Measurements from ENCODE around the gene CPNE1.

CPNE1 gene

GRCh38 chr20:35618263-35619131 is 46.2 kb downstream of the CPNE1 start:
- DNase-seq = peak; percentile 26

- DNase-seq = peak; percentile 39
Measured at GRCh38 chr20:35617397-35618262, 47.1 kb downstream of the CPNE1 start.

DNA sequence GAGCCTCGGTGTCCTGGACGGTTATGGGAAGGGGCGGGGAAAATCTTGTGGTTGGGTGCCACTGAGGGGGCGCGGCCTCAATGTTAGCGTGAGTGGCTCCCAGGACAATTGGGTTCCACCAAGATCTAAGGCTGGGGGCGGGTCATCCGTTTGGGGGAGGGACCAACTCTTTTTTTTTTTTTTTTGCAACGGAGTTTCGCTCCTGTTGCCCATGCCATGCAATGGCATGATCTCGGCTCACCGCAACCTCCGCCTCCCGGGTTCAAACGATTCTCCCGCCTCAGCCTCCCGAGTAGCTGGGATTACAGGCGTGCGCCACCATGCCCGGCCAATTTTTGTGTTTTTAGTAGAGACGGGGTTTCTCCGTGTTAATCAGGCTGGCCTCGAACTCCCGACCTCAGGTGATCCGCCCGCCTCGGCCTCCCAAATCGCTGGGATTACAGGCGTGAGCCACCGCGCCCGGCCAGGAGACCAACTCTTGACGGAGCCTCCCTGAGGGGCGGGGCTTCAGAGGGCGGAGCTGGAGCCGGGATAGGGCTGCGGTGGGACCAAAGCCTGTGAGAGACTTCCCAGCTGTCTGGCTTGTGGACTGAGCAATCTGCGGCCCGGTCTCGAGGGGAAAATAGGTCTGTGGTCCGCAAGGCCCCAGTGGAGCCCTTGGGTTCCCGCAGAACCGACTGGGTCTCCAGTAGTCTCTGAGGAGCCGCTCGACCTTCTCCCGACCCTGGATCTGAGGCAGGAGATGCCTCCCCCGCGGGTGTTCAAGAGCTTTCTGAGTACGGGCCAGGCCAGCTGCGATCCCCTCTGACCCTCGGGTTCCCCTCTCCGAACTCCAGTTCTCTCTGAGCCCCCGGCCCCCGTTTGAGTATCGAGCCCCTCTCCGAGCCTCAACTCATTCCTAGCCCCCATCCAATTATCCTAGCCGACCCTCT is 48.0 kb downstream of the CPNE1 start:
- peak; percentile 53 for DNase-seq

DNA sequence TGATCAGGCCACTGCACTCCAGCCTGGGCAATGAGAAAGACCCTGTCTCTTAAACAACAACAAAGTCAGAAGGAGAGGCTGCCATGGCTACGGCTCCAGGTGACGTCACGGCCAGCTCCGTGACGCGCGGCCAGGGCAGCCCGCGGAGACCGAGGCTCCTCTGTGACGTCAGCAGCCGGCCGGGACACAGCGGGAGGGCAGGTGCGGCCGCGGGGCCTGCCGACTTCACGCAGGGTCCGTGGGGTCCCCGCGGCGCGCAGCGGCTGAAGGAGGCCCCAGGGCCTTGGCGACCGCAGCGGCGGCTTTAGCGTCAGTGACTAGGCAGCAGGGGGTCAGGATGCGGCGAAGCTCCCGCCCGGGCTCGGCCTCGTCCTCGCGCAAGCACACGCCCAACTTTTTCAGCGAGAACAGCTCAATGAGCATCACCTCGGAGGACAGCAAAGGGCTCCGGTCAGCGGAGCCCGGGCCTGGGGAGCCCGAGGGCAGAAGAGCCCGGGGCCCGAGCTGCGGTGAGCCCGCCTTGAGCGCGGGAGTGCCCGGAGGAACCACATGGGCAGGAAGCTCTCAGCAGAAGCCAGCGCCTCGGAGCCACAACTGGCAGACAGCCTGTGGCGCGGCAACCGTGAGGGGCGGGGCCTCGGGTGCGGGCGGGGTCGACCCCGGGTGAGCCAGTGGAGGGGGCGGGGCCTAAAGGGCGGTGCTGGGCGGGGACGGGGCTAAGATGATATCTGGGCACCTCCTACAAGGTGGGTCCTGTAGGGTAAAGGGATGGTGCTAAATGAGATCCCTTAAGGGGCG is 48.8 kb downstream of the CPNE1 start, which contains the start of gene SPAG4:
TSS of gene SPAG4 (plus strand) at position 163 of the 798 bp plus-strand sequence. CDS start at position 338, 175 bp downstream.
- peak; percentile 100 for DNase-seq

DNA sequence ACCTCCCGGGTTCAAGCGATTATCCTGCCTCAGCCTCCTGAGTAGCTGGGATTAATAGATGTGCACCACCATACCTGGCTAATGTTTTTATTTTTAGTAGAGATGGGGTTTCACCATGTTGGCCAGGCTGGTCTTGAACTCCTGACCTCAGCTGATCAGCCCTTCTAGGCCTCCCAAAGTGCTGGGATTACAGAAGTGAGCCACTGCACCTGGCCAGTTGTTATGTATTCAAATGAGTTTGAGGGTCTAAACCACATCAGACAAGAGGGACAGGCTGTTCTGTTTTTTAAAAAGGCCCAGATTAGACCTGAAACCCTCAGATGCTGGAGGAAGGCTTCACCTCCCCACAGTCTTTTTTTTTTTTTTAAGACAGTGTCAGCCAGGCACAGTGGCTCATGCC is 53.2 kb downstream of the CPNE1 start:
- no peak for DNase-seq

- DNase-seq = no peak
Measured at GRCh38 chr20:35610833-35611427, 53.8 kb downstream of the CPNE1 start.

GRCh38 chr20:35607003-35607735 is 57.5 kb downstream of the CPNE1 start:
- no peak for DNase-seq

- no peak for DNase-seq
Measured at GRCh38 chr20:35606127-35606526, 58.6 kb downstream of the CPNE1 start.

GRCh38 chr20:35604449-35604747 is 60.3 kb downstream of the CPNE1 start:
- no peak for DNase-seq

DNA sequence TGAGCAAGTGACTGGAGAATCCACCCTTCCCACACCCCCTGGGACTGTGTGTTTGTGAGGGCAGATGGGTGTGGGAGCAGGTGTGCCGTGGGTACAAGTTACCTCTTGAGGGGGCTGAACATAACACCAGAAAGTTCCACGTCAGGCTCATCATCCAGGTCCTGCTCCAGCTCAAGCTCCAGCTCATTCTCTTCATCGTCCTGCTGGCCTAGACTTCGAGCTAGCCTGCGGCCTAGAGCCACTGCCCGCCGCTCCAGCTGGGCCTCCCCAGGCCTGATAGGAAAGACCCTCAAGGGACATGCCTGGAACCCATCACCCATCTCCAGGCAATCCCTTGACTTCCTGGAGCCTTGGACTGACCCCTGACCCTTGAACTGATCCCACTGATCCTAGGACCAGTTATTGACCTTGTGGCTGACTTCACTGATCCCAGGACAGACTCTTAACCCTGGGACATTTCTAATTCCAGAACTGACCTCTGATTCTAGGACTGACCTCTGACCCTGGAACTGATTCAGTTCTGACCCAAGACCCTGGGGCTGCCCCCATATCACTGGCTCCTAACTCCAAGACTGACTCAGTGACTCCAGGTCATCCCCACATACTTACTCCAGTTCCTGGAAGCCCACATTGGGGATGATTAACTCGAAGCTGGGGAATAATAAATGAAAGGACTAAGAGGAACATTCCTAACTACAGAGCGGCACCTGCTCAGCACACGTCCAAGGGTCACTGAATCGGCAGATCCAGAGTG is 60.8 kb downstream of the CPNE1 start:
- DNase-seq = no peak

GRCh38 chr20:35602851-35603495 is 61.7 kb downstream of the CPNE1 start:
- DNase-seq = no peak

- DNase-seq = no peak
Measured at GRCh38 chr20:35601990-35602389, 62.7 kb downstream of the CPNE1 start.

GRCh38 chr20:35600993-35601973 is 63.4 kb downstream of the CPNE1 start:
- DNase-seq = peak; percentile 81

GRCh38 chr20:35600176-35600992 is 64.3 kb downstream of the CPNE1 start:
- no peak for DNase-seq

- no peak for DNase-seq
Measured at GRCh38 chr20:35599776-35600120, 65.0 kb downstream of the CPNE1 start.

DNA sequence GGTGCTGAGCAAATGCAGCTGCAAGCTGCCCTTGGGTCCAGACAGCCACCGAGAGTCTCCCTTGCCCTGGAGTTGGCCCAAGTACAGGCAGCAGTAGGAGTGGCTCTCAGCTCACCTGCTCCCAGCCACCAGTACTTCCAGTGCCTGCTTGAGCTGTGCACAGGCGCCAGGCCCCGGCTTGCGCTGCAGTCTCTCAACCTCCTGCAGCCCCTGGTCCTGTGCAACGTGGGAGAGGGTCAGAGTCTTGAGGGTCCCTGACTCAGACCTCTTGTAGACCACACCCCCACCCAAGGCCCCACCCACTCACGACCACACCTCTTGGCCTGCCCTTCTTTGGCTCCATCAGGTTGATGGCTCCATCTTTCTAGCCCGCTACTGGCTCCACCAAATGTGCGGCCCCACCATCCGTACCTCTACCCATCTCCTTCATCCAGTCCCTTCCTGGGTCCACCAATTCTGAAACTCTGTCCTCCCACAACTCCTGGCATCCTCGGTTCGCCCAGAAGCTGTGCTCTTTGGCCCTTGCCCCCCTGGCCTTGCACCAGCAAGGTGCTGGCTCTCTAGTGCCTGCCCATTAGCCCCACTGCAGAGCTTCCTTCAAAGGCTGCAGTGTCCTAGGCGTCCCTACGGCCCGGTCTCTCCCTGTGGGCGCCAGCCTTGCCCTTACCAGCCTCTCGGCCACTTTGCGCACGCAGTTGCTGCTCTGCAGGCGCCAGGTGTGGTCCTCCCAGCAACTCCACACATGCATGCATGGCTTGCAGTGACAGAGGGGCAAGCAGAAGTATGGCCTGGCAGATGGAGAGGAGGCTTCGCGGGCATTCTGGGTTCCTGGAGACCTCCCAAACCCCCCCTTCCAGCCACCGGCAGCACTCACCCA is 65.6 kb downstream of the CPNE1 start:
- DNase-seq = no peak

All from activated naive CD4-positive, alpha-beta T cell treated with Interleukin-2 at 50 U/mL for 16 hours (primary cell).